CD4-positive, alpha-beta T cell treated with Interleukin-4 for 4 hours (primary cell): ENCODE results near the gene CHRNB1.
"Not testable (repeated sequence)": the region's sequence is repeated elsewhere in the genome, so short reads cannot be mapped to it uniquely, and the experiment has no call there.

Experiments used
- DNase-seq: peaks from one replicate; pipeline ENCODE4 v3.0.0-alpha.2; 2020

Gene CHRNB1

GRCh38 chr17:7468804-7469389 is 24.0 kb downstream of the CHRNB1 start:
- no peak for DNase-seq

- DNase-seq = not testable (repeated sequence)
Measured at GRCh38 chr17:7469843-7470242, 25.0 kb downstream of the CHRNB1 start.

GRCh38 chr17:7470457-7470973 is 25.7 kb downstream of the CHRNB1 start:
- not testable (repeated sequence) for DNase-seq

- DNase-seq = no peak
Measured at GRCh38 chr17:7471729-7472128, 26.9 kb downstream of the CHRNB1 start.

- not testable (repeated sequence) for DNase-seq
Measured at GRCh38 chr17:7474767-7475166, 29.9 kb downstream of the CHRNB1 start.

- no peak for DNase-seq
Measured at GRCh38 chr17:7475764-7476422, 31.0 kb downstream of the CHRNB1 start.

GRCh38 chr17:7476494-7476893 is 31.6 kb downstream of the CHRNB1 start:
- no peak for DNase-seq

GRCh38 chr17:7476951-7477350 is 32.1 kb downstream of the CHRNB1 start:
- no peak for DNase-seq

GRCh38 chr17:7477392-7478275 is 32.8 kb downstream of the CHRNB1 start:
- peak; percentile 17 for DNase-seq

GRCh38 chr17:7478276-7479212 is 33.7 kb downstream of the CHRNB1 start:
- peak; percentile 65 for DNase-seq

- peak; percentile 57 for DNase-seq
Measured at GRCh38 chr17:7479213-7480088, 34.6 kb downstream of the CHRNB1 start, which contains the start of gene ZBTB4. Gene ZBTB4, minus strand, starts transcription at chr17:7479631. Its CDS starts 12,830 bp downstream, at chr17:7466801.

GRCh38 chr17:7480089-7480384 is 35.2 kb downstream of the CHRNB1 start:
- DNase-seq = no peak

GRCh38 chr17:7481275-7481674 is 36.4 kb downstream of the CHRNB1 start, which contains the start of gene SLC35G6:
Gene SLC35G6, plus strand, starts transcription at chr17:7481446. Its CDS starts 71 bp downstream, at chr17:7481517.
- DNase-seq = not testable (repeated sequence)

GRCh38 chr17:7481842-7482741 is 37.2 kb downstream of the CHRNB1 start:
- DNase-seq = not testable (repeated sequence)

- not testable (repeated sequence) for DNase-seq
Measured at GRCh38 chr17:7482742-7483088, 37.9 kb downstream of the CHRNB1 start.

GRCh38 chr17:7483255-7484066 is 38.6 kb downstream of the CHRNB1 start:
- peak; percentile 95 for DNase-seq

GRCh38 chr17:7484067-7484918 is 39.4 kb downstream of the CHRNB1 start, which contains the start of gene POLR2A:
Gene POLR2A, plus strand, starts transcription at chr17:7484366.
- peak; percentile 98 for DNase-seq

GRCh38 chr17:7484919-7485377 is 40.1 kb downstream of the CHRNB1 start:
- no peak for DNase-seq
